ENCODE measurements around the gene MYO6.

MYO6 gene

DNA sequence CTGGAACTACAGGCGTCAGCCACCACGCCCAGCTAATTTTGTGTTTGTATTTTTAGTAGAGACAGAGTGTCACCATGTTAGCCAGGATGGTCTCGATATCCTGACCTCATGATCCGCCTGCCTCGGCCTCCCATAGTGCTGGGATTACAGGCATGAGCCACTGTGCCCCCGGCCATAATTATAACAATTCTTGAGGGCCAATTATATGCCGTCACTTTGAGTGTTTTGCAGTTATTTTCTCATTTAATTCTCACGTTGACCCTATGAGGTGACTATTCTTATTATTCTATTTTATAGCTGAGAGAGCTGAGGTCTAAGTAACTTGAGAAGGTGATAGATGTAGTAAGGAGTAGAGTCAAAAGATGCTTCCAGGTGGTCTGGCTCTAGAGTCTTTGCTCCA, 13.0 kb downstream of the MYO6 start:
- DNase-seq (ENCODE audit: extremely low read depth in 1 of 2, low read depth in 1 of 2) = no peak

DNA sequence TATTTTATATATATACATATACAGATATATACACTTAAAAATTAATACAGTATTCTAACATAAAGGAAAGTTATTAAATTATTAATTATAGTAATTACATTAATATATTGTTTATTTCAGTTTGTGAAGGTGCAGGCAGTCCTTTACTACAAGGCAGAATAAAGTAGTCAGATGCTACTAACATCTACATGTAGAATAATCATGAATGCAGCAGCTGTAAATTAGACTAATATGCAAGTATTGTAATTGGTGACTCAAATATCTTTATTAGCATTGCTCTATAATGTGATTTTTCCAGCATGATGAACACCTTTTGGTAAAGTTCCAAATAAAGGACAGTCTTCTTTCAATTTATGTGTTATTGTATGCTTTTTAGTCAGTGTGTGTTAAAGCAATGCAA, 17.3 kb downstream of the MYO6 start:
- DNase-seq (ENCODE audit: extremely low read depth in 1 of 2, low read depth in 1 of 2) = no peak

DNA sequence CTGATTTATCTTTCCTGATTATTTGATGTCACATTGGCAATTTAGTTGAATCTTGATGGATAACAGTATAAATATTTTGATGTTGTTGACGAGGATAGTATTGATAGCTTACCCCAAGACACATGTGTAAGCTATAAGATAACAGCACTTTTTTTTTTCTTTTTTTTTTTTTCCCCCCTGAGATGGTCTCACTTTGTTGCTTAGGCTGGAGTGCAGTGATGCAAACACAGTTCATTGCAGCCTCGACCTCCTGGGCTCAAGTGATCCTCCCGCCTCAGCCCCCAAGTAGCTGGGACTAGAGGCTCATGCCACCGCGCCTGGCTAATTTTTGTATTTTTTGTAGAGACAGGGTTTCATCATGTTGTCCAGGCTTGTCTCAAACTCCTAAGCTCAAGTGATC, 21.8 kb downstream of the MYO6 start:
- DNase-seq (ENCODE audit: extremely low read depth in 1 of 2, low read depth in 1 of 2) = no peak

DNA sequence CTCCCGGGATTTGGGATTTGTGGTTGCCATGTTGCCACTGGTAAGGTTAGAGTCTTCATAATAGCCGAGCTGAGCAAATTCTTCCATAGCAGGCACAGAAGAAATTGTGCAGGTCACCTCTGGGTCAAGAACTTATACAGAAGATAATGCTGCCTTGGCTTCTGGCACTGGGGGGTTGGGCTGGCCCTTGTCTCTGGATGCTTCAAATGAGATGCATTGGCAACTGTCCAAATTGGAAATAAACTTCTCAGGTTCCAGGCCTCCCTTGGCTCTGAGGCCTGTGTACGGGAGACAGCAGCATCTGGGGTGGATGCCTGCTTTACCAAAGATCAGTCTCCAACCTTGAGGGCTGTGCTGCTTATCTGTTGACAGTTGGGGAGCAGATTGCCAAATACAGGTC, 26.2 kb downstream of the MYO6 start:
- no peak for DNase-seq (ENCODE audit: extremely low read depth in 1 of 2, low read depth in 1 of 2)

DNA sequence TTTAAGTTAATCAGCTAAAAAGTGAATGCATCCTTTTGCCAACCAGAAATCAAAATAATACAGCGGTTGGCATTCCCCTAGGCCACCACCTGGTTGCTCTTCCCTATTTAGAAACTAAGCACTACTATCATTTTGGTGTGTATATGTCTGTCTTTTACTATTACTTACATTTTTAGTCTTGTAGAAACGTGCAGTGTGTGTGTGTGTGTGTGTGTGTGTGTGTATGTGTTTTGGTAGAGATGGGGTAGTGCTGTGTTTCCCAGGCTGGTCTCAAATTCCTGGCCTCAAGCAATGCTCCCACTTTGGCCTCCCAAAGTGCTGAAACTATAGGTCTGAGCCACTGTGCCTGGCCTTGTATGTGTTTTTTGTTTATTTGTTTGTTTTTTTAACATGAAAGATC, 27.4 kb downstream of the MYO6 start:
- no peak for DNase-seq (ENCODE audit: extremely low read depth in 1 of 2, low read depth in 1 of 2)

DNA sequence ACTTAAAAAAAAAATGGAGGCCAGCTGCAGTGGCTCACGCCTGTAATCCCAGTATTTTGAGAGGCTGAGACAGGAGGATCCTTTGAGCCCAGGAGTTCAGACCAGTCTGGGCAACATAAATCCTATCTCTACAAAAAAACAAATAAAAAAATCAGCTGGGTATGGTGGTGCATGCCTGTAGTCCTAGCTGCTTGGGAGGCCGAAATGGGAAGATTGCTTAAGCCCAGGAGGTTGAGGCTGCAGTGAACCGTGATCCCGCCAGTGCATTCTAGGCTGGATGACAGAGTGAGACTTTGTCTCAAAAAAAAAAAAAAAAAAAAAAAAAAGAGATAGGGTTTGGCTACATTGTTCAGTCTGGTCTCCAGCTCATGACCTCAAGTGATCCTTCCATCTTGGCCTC, 29.7 kb downstream of the MYO6 start:
- no peak for DNase-seq (ENCODE audit: extremely low read depth in 1 of 2, low read depth in 1 of 2)

DNA sequence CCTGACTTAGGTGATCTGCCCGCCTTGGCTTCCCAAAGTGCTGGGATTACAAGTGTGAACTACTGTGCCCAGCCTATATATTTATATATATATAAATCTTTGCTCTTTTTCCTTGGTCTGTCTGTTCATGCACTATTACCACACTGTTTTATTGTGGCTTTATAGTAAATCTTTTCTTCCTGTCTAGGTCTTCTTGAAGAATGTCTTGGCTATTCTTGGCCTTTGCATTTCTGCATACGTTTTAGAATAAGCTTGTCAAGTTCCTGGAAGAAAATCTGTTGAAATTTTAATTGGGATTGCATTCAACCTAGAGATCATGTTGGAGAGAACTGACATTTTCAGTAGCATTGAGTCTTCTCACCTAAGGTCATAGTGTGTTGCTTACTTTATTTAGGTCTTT, 37.1 kb downstream of the MYO6 start:
- DNase-seq (ENCODE audit: extremely low read depth in 1 of 2, low read depth in 1 of 2) = no peak

DNA sequence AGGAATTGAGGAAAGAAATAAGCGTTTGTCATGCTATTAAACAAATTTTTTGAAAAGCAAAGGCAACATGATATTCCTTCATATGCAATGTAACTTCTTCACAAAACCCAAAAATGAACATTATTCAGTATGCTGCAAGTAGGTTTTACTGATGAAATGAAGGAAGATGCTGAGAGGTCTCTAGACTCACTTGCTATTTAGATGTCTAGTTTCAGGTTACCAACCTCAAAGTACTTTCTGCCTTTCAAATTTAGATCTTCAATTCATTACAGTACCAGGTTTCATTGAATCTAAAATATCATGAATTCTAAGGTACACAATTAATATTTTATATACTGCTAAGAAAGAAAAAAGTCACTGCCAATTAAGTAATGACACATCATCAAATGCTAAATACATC, 39.9 kb downstream of the MYO6 start:
- DNase-seq (ENCODE audit: extremely low read depth in 1 of 2, low read depth in 1 of 2) = no peak

DNA sequence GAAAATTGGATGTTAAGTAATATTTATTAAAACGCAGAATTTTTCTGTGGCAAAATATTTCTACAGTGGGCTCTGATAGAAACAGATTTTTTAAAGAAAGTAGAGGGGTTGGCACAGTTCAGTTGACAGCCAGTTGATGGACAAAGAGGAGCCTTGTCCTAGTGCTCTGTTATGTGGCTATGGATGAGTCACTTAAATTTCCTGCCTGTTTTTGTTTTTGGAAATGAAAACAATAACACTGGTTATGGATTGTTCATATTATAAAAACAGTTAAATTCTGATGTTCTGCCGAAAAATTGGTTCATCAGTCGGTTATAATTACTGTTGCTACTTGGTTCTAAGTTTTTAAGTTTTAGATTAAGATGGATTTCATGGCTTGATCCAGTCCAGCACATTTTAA, 42.8 kb downstream of the MYO6 start:
- DNase-seq (ENCODE audit: extremely low read depth in 1 of 2, low read depth in 1 of 2) = no peak

DNA sequence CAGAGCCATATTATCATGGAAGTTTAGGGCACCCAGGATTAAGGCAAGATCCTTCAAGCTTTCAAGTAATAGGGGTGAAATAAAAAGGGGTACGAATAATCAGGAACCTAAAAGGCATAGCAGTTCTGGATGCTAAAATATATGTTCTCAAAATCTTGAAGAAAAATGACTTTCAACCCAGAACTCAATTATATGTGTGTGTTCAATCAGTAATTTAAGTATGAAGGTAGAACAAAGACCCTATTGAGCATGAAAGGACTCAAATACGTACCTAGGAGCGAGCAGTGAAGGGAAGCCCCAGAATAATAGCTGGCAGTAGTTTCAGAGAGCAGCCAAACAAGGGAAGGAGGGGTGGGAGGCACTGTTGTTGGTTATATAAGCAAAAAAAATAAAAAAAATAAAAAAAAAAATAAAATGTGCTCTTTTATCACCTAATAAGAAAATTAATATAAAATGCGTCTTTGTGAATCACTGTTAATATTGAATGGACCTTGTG, 45.4 kb downstream of the MYO6 start:
- no peak for DNase-seq (ENCODE audit: extremely low read depth in 1 of 2, low read depth in 1 of 2)

DNA sequence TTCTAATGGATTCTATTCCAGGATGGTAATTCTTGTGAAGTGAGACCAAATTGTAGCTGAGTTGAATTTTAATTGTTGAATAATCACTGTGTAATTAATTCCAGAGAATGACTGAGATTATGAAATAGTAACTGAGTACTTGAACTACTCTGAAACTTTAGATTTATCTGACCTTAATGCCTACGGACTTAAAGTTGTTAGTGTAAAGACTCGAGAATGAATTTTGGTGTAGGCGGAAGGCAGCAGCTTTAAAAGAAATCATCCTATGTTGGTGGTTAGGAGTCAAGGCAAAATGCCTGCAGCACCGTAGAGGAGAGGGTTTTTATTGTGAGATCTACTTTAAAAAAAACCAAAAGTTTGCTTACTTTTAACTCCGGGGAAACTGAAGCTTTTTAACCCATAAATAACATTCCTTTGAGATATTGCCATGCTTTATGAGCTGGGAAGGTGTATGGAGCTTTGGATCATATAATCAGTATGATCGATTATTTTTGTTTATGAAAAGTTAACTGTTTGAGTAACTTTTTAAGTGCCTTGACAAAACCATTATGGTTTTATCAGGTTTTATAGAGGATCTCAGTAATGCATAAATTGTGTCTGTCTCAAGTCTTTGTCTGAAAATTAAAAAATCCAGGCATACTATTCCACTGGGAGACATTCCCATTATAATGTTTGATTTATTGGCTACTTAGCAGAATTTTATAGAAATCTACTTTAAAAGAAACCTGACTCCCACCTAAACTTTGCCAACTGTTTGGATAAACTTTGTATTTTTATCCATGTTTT, 46.1 kb downstream of the MYO6 start:
- no peak for DNase-seq (ENCODE audit: extremely low read depth in 1 of 2, low read depth in 1 of 2)

DNA sequence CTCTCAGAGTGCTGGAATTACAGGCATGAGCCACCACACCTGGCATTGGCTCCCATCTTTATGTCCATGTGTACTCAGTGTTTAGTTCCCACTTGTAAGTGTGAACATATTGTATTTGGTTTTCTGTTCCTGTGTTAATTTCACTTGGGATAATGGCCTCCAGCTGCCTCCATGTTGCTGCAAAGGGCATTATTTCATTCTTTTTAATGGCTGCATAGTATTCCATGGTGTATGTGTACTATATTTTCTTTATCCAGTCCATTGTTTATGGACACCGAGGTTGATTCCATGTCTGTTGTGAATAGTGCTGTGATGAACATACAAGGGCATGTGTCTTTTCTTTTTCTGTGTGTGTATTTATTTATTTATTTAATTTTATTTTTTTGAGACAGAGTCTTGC, 47.7 kb downstream of the MYO6 start:
- no peak for DNase-seq (ENCODE audit: extremely low read depth in 1 of 2, low read depth in 1 of 2)

DNA sequence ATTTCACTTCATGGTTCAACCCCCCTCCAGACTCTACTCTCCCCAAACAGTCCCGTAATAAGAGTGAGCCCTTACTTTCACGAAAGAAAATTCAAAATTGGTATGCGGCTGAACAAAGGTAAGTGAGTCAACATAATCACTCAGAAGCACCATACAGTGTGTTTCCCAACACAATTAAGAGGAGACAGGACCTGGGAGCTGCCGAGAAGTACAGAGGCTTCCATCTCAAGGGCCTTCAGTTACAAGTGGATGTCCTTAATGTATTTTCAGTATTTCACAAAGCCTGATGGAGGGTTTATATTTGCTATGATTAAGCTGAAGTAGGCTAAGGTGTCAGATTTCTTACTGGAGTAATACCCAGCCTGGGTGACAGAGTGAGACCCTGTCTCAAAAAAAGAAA, 51.1 kb downstream of the MYO6 start:
- DNase-seq (ENCODE audit: extremely low read depth in 1 of 2, low read depth in 1 of 2) = no peak

DNA sequence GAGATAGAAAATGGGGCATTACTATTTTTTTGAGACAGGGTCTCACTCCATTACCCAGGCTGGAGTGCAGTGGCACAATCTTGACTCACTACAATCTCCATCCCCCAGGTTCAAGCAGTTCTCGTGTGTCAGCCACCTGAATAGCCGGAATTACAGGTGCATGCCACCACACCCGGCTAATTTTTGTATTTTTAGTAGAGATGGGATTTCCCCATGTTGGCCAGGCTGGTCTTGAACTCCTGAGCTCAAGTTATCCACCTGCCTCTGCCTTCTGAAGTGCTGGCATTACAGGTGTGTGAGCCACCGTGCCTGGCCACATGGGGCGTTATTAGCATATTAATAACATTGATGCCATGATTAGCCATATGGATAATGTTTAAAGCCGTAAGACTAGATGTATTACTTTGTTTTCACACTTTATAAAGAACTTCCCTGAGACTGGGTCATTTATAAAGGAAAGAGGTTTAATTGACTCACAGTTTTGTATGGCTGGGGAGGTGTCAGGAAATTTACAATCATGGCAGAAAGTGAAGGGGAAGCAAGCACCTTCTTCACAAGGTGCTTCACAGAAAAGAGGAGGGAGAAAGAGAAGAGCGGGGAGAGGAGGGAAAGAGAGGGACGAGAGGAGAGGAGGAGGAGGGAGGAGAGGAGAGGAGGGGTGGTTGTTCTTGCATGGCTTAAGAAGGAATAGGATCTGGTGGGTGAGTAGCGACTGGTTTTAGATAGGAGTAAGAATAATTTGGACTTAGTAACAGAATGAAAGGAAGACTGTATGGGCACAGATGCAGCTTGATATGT, 51.9 kb downstream of the MYO6 start:
- DNase-seq (ENCODE audit: extremely low read depth in 1 of 2, low read depth in 1 of 2) = no peak

DNA sequence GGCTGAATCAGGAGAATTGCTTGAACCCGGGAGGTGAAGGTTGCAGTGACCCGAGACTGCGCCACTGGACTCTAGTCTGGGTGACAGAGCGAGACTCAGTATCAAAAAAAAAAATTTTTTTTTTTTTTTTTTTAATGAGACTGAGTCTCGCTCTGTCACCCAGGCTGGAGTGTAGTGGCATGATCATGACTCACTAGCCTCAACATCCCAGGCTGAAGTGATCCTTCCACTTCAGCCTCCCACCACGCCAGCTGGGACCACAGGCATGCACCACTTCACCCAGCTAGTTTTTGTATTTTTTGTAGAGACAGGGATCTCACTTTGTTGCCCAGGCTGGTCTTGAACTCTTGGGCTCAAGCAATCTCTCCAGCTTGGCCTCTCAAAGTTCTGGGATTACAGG, 53.3 kb downstream of the MYO6 start:
- DNase-seq (ENCODE audit: extremely low read depth in 1 of 2, low read depth in 1 of 2) = no peak

DNA sequence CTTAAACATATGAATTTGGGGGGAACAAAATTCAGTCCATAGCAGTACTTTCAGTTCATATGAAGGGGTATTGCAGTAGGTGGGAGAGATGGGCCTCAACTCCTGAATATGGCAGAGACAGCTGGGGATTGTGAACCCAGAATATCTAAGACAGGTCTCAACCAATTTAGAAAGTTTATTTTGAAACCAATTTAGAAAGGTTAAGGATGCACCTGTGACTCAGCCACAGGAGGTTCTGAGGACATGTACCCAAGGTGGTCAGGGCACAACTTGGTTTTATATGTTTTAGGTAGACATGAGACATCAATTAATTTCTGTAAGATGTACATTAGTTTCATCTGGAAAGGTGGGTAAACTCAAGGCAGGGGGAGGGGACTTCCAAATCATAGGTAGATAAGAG, 59.5 kb downstream of the MYO6 start:
- DNase-seq (ENCODE audit: extremely low read depth in 1 of 2, low read depth in 1 of 2) = no peak

DNA sequence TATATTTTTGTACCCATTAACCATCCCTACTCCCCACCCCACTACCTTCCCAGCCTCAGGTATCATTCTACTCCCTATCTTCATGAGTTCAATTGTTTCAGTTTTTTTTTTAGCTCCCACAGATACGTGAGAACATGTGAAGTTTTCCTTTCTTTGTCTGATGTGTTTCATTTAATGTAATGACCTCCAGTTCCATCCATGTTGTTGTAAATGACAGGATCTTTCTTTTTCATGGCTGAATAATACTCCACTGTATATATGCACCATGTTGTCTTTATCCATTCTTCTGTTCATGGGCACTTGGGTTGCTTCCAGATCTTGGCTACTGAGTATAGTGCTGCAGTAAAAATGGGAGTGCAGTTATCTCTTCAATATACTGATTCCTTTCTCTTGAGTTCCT, 63.5 kb downstream of the MYO6 start:
- no peak for DNase-seq (ENCODE audit: extremely low read depth in 1 of 2, low read depth in 1 of 2)

DNA sequence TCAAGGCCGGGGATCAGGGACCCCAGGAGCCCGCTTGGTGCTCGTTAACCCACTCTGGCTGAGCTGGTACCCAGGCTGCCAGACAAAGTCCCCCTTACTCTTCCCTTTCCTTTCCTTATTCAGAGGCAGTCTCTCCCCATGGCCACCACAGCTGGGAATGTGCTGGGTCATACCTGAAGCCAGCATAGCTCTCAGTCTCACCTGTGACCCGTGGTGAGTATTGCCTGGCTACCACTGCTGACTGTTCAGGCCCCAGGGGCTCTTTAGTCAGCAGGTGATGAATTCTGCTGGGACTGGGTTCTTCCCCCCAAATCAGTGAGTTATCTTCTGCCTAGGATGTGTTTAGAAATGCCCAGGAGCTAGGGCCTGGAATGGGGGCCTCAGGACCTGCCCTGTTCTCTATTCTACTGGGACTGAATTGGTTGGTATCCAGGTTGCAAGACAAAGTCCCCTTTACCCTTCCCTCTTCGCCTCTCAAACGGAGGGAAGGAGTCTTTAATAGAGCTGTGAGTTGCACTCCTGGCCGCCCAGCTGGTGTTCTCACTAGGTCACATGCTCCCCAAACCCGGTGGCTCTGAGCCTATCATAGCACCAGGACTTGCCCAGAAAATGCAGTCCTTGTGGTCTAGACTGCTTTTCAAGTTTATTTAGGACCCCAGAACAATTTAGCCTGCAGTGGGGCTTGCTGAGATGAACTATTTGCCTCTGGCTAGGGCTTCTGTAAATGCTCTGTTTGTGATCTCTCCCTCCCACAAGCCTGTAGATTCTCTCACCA, 64.6 kb downstream of the MYO6 start:
- DNase-seq (ENCODE audit: extremely low read depth in 1 of 2, low read depth in 1 of 2) = no peak

DNA sequence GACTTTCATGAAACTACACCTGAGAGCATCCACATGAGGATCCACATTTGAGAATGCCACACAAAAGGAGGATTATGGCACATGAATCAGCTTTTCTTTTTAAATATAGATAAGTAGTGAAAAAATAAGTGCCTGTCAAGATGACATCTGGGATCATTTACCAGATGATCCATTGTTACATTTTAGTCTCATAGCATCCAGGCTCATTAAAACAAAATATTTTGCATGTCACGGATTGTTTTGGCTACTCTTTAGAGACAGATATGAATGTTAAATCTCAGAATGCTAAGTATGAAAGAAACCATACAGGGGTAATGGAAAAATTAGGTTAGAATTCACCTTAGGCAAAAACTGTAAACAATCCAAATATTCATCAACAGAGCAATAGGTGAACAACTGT, 66.7 kb downstream of the MYO6 start:
- no peak for DNase-seq (ENCODE audit: extremely low read depth in 1 of 2, low read depth in 1 of 2)

DNA sequence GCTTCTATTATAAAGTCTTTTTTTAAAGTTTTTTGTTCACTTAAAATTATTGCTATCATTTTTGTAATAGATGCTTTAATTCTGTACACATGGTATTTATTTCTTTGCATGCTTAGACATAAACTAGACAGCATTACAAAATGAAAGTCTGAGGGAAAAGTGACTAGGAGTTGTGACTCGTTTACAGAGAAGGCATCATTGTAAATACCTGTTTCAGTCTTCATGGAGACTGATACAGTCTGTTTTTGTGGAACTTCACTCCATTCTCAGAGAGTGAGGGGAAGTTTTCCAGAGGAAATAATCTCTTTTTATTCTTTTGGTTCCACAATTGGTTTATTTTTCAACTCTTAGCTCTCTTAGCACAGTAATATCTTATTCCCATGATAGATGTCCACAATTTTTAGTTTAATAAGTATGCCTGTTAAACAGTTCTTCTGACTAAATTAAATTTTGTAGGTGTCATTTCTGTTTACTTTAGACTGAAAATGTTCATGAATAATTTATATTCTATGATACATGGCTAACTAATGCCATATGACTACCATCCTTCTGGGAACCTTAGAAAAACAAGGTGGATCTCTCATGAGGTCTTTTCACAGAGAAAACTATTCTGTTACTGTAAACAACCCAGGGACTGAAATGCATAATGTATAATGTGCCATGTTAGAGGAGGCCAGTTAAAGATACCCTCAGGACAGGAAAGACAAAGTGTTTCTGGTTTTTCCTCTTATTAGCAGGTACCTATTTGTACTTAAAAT, 69.2 kb downstream of the MYO6 start:
- no peak for DNase-seq (ENCODE audit: extremely low read depth in 1 of 2, low read depth in 1 of 2)

Measured in activated CD8-positive, alpha-beta memory T cell treated with anti-CD3 and anti-CD28 coated beads for 1 hour (primary cell).